Osteocyte (in vitro differentiated cells): ENCODE data around the gene TTC28. TPM values are rescaled to one million over a fixed set of nuclear protein-coding genes. Genes with fewer than 3 reads are reported as not detected.

Source experiments
- DNase-seq: peaks from one replicate; pipeline ENCODE4 v3.0.0; 2021; ENCODE audit warnings: mixed read lengths; ENCODE audit not compliant: unreplicated experiment; ENCODE audit errors: extremely low spot score
- H3K27ac Mint-ChIP-seq: one replicate; pipeline ENCODE4 v1.8.0; 2021; ENCODE audit warnings: mild to moderate bottlenecking, mixed read lengths; ENCODE audit not compliant: unreplicated experiment
- H3K27me3 Mint-ChIP-seq: one replicate; pipeline ENCODE4 v1.8.0; 2021; ENCODE audit warnings: mixed read lengths; ENCODE audit not compliant: unreplicated experiment
- H3K36me3 Mint-ChIP-seq: one replicate; pipeline ENCODE4 v1.8.0; 2021; ENCODE audit warnings: mixed read lengths; ENCODE audit not compliant: unreplicated experiment
- H3K4me1 Mint-ChIP-seq: one replicate; pipeline ENCODE4 v1.8.0; 2021; ENCODE audit warnings: mixed read lengths; ENCODE audit not compliant: unreplicated experiment
- H3K4me3 Mint-ChIP-seq: one replicate; pipeline ENCODE4 v1.8.0; 2021; ENCODE audit warnings: mild to moderate bottlenecking, moderate library complexity, mixed read lengths; ENCODE audit not compliant: unreplicated experiment
- H3K9me3 Mint-ChIP-seq: one replicate; pipeline ENCODE4 v1.8.0; 2021; ENCODE audit warnings: mixed read lengths; ENCODE audit not compliant: unreplicated experiment
- total RNA-seq: library from RNA; stranded (reverse); gene quantifications from 2 replicates; pipeline ENCODE4 v1.2.1, GENCODE V29; 2021
- TF ChIP-seq, protein P1 (sequence below): fragments of 200-600 bp; sonication (generic); IDR thresholded peaks from 2 replicates; pipeline ENCODE4 v1.5.0; 2021; ENCODE audit warnings: antibody characterized with exemption, mild to moderate bottlenecking, moderate library complexity

The TTC28 gene
- total RNA-seq, 1 donor from 2014 or later, result 70.3 TPM

GRCh38 chr22:28450109-28450508 lies 229.5 kb downstream of the TTC28 start:
- peaks cover 7% of the 10 kb centered on the region for H3K4me1 Mint-ChIP-seq
- peaks cover 4% of the 10 kb centered on the region for H3K36me3 Mint-ChIP-seq

DNA sequence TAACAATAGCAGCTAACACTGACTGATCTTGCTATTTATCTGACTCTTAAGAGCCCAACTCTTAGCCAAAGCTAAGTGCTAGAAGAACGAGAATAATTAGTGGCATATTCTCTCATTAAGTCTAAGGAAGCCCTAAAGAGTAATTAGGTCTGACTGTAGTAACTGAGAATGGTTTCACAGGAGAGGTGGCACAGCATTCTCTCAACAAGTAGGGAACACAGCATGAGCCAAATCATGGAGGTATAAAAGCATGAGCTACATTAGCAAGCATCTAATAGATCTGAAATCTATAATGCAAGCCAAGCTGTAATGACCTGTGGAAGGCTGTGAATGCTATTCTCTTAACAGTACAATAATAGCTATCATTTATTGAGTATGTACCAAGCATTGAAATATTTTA lies 230.6 kb downstream of the TTC28 start:
- Mint-ChIP-seq H3K36me3 (peaks cover 4% of the 10 kb centered on the region), H3K4me3 (no peak overlapping the region), H3K27ac (no peak overlapping the region), H3K27me3 (no peaks in the 10 kb centered on the region), H3K4me1 (no peaks in the 10 kb centered on the region), H3K9me3 (no peaks in the 10 kb centered on the region)
- no peak for DNase-seq
- TF ChIP-seq, protein P1, sequence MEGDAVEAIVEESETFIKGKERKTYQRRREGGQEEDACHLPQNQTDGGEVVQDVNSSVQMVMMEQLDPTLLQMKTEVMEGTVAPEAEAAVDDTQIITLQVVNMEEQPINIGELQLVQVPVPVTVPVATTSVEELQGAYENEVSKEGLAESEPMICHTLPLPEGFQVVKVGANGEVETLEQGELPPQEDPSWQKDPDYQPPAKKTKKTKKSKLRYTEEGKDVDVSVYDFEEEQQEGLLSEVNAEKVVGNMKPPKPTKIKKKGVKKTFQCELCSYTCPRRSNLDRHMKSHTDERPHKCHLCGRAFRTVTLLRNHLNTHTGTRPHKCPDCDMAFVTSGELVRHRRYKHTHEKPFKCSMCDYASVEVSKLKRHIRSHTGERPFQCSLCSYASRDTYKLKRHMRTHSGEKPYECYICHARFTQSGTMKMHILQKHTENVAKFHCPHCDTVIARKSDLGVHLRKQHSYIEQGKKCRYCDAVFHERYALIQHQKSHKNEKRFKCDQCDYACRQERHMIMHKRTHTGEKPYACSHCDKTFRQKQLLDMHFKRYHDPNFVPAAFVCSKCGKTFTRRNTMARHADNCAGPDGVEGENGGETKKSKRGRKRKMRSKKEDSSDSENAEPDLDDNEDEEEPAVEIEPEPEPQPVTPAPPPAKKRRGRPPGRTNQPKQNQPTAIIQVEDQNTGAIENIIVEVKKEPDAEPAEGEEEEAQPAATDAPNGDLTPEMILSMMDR, result no peak

More at GRCh38 chr22:28450109-28450508, 229.5 kb downstream of the TTC28 start:
- no peak for DNase-seq
- Mint-ChIP-seq H3K4me3 (no peak overlapping the region), H3K27me3 (no peaks in the 10 kb centered on the region), H3K9me3 (no peaks in the 10 kb centered on the region), H3K27ac (no peak overlapping the region)
- TF ChIP-seq, protein P1, result no peak

- Mint-ChIP-seq H3K27ac (no peak overlapping the region), H3K36me3 (peaks cover 4% of the 10 kb centered on the region), H3K4me1 (peaks cover 3% of the 10 kb centered on the region), H3K27me3 (no peaks in the 10 kb centered on the region), H3K4me3 (no peak overlapping the region), H3K9me3 (no peaks in the 10 kb centered on the region)
- TF ChIP-seq, protein P1, result no peak
- no peak for DNase-seq
These were observed 231.0 kb downstream of the TTC28 start for GRCh38 chr22:28448625-28449024.

GRCh38 chr22:28444659-28445058 lies 235.0 kb downstream of the TTC28 start:
- TF ChIP-seq, protein P1, result no peak
- Mint-ChIP-seq H3K4me1 (peaks cover 36% of the 10 kb centered on the region), H3K9me3 (no peaks in the 10 kb centered on the region), H3K4me3 (no peak overlapping the region), H3K27me3 (no peaks in the 10 kb centered on the region), H3K27ac (no peak overlapping the region), H3K36me3 (no peaks in the 10 kb centered on the region)
- no peak for DNase-seq

DNA sequence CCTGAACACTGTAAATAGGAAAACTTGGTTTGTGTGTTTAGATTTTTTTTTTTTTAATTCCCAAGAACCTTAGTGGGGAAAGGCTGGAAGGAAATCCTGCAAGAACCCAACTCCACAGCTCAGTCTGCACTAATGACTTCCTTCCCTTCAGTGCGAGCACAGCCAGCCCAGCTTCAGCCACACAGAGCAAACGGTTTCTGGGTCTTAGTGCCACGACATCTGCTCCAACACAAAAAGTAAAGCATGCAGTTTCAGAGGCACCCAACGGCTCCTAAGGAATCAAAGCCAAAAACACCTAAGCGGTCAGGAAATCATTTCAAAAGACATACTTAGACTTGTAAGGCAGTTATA lies 236.1 kb downstream of the TTC28 start:
- H3K36me3 Mint-ChIP-seq, result no peaks in the 10 kb centered on the region
- no peaks in the 10 kb centered on the region for H3K9me3 Mint-ChIP-seq
- TF ChIP-seq, protein P1, result no peak
- H3K27me3 Mint-ChIP-seq, result no peaks in the 10 kb centered on the region
- H3K4me1 Mint-ChIP-seq, result peaks cover 42% of the 10 kb centered on the region
- peak overlapping the region; percentile 92 for H3K4me3 Mint-ChIP-seq
- peak overlapping the region; percentile 86 for H3K27ac Mint-ChIP-seq
- DNase-seq, result no peak
